ENCODE measurements around the gene MIA. TPM values are rescaled to one million over a fixed set of nuclear protein-coding genes. Genes with fewer than 3 reads are reported as not detected.
A peak's percentile ranks its signal among the peaks of the same experiment; 100 is the strongest.

Gene MIA
- total RNA-seq, 1 experiment from 2014 or later = not detected

GRCh38 chr19:40755248-40755624 lies 20.1 kb upstream of the MIA start:
- H2BK5ac ChIP-seq (ENCODE audit: insufficient read length, low read length) = no peak overlapping the region
- H3K27me3 ChIP-seq (ENCODE audit: insufficient read depth, low read length) = no peaks in the 10 kb centered on the region; the same call in 1 of the 2 replicates
- no peak overlapping the region for H3T11ph ChIP-seq (ENCODE audit: low read length)
- H2AFZ ChIP-seq (ENCODE audit: low read length) = no peak overlapping the region
- H3K14ac ChIP-seq (ENCODE audit: insufficient read depth, low read length) = no peak overlapping the region
- WGBS (ENCODE audit: extremely low coverage, insufficient read length, low lambda C conversion rate) = no CpG with 5 or more reads among the region's 3 CpGs
- H4K91ac ChIP-seq (ENCODE audit: insufficient read length, low read depth, low read length) = no peak overlapping the region
- H3K23ac ChIP-seq (ENCODE audit: insufficient read length, low read depth, low read length) = no peak overlapping the region
- no peak overlapping the region for H2BK15ac ChIP-seq (ENCODE audit: low read depth, low read length)
- H3K4ac ChIP-seq (ENCODE audit: low read depth, low read length) = no peak overlapping the region
- no peak overlapping the region for H4K5ac ChIP-seq (ENCODE audit: insufficient read length, low read depth, low read length)
- no peak overlapping the region for H3K4me2 ChIP-seq (ENCODE audit: insufficient read depth, insufficient read length, low read length)
- no peaks in the 10 kb centered on the region; the same call in none of the 2 replicates for H3K27me3 Mint-ChIP-seq (ENCODE audit: low read depth)
- H3K79me1 ChIP-seq (ENCODE audit: insufficient read depth, low read depth, low read length, poor library complexity, severe bottlenecking) = peaks cover 17% of the 10 kb centered on the region
- TF ChIP-seq CTCF (conservative IDR thresholded peaks at IDR 0.05) = no peak
- H3K27ac Mint-ChIP-seq = no peak overlapping the region; a peak in 1 of 7 replicates
- H3K9me3 ChIP-seq (ENCODE audit: control insufficient read depth, low read depth, low read length) = no peaks in the 10 kb centered on the region
- DNase-seq = no peak
- H3K9me3 Mint-ChIP-seq = peaks cover 0 to under 1% of the 10 kb centered on the region in 2 experiments; a peak in 1 of 5 replicates
- H4K8ac ChIP-seq (replicated peaks; ENCODE audit: insufficient read length, low read depth, low read length) = no peak overlapping the region
- no peak overlapping the region for H2BK12ac ChIP-seq (ENCODE audit: insufficient read length, low read depth, low read length)
- peaks cover 3% of the 10 kb centered on the region for H4K20me1 ChIP-seq (ENCODE audit: control insufficient read depth, insufficient read depth, insufficient read length)
- 0 out of 5 replicates have a peak overlapping the region, but pooled peaks of 1 of the 2 experiments have one; percentile 10 for H3K4me3 Mint-ChIP-seq
- no peak overlapping the region for H3K18ac ChIP-seq (ENCODE audit: insufficient read length, low read depth, low read length)
- peaks cover under 1% of the 10 kb centered on the region for H3K23me2 ChIP-seq (ENCODE audit: insufficient read length, low read depth, low read length, poor library complexity, severe bottlenecking)
- H3K4me1 ChIP-seq (ENCODE audit: insufficient read depth, low read length) = no peaks in the 10 kb centered on the region
- no peak overlapping the region for H3K9ac ChIP-seq (ENCODE audit: extremely low read depth, insufficient read length, low read length)
- H2AK5ac ChIP-seq (ENCODE audit: insufficient read length, low read length) = no peak overlapping the region
- H3K27ac ChIP-seq (ENCODE audit: insufficient read length, low read depth, low read length) = no peak overlapping the region
- H3K56ac ChIP-seq (ENCODE audit: insufficient read length, low read depth, low read length) = no peak overlapping the region
- H3K36me3 Mint-ChIP-seq (ENCODE audit: insufficient read depth in 1 of 3, low read depth in 3 of 3) = peaks cover 61 to 83% (median 74%) of the 10 kb centered on the region in 3 experiments
- peaks cover 40% of the 10 kb centered on the region; the same call in 1 of the 2 replicates for H3K79me2 ChIP-seq (ENCODE audit: insufficient read depth, low read length)
- H3K4me1 Mint-ChIP-seq = peaks cover 18 to 27% of the 10 kb centered on the region in 2 experiments
- H2BK120ac ChIP-seq (ENCODE audit: low read depth, low read length, poor library complexity, severe bottlenecking) = no peak overlapping the region
- no peak overlapping the region for H2BK20ac ChIP-seq (ENCODE audit: low read depth, low read length, poor library complexity, severe bottlenecking)
